HTERT RPE-1 (cell line): Measurements from ENCODE around the gene SLC41A1.
"Not testable (repeated sequence)": the region's sequence is repeated elsewhere in the genome, so short reads cannot be mapped to it uniquely, and the experiment has no call there.

Experiments
- in situ Hi-C: fragments of 300-500 bp; cut with MboI; formaldehyde crosslinking; loops from 4 replicates; pipeline ENCODE4 v1.14.3; 2020; ENCODE audit warnings: low sequenced_read_pairs

Gene SLC41A1

DNA sequence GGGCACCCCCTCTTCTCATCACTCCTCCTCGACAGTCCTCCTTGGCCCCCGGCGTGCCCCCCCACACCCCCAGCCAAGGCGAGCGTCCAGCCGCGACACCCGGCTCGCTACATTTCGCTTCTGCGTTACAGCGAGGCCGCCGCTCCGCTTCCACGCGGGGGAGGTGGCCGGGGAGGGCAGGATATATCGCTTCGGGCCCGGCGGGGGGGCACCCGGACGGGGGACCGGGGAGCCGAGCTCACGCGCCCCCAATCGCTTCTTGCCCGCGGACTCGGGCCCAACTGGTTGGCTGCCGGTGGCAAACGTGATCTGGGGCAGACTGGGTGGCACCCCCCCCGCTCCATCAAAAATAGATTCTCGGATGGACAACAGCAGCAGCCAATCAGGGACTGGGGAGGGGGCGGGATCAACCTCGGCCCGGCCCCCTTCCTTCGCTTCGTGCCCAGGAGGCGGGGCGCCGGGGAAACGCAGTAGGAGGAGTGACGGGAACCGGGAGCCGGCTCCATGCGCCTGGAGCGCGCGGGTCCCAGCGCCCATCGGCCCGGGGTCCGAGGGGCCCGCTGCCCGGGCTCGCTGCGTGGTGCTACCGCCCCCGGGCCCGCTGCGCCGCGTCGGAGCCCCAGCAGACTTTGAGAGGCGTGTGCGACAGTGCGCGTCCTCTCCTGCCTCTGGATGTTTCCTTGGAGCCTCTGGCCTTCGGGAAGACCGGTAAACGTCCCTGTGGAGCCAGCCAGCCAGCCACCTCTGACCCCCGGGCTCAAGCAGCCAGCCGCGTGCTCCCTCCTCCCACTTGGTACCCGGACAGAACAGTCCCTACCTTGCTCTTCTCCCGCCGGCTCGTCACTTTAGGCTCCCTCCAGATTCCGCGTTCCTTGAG is at the start of gene SLC41A1:
SLC41A1 (minus strand) TSS at position 321 of the 877 bp plus-strand sequence. CDS start 2,757 bp downstream, outside the sequence.
- in situ Hi-C loops: no loop called here

DNA sequence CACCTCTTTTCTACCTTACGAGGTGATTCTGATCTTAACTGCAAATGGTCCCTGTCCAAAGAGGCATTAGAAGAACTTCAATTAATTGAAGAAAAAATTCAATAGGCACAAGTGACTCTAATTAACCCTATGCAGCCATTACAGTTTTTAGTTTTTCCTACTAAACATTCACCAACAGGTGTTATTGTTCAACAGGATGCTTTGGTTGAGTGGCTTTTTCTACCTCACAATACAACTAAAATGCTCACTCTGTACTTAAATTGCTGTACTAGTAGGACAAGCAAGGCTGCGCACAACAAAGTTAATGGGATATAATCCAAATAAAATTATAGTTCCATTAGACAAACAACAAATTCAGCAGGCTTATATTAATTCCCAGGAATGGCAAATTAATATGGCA is 48.5 kb upstream of the SLC41A1 start:
- in situ Hi-C loops: no loop called here

DNA sequence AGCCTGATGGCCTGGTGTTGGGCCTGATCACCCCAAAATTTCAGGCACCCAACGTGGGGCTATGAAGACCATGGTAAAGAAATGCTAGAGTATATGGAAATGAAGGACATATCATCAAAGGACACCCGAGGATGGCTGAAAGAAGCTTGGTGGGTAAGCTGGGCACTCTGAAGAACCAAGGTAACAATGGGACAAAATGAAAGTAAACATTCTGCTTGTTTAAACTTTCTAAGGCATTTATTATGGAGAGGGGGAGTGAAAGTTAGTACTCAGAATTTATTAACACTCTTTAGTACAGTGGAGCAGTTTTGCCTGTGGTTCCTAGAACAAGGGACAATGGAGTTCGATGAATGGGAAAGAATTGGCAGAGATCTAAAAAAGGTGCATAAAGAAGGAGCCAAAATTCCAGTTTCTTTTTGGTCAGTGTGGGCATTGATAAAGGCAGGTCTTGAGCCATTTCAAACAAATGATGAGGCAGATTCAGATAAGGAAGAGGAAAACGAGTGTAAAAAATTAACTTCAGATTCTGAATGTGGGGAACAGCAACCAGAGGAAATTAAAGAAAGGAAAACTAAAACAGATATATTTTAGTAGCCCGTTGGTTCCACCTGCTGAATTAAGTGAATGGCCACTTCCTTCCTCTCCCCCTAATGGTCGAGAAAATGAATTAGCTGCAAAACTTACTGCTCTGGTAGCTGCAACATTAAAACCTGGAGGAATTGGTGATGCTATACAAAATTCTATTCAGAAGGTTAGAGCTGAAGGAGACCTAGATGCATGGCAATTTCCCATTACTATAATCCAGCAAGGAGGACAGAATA is 45.4 kb upstream of the SLC41A1 start:
- in situ Hi-C loops: no loop called here

DNA sequence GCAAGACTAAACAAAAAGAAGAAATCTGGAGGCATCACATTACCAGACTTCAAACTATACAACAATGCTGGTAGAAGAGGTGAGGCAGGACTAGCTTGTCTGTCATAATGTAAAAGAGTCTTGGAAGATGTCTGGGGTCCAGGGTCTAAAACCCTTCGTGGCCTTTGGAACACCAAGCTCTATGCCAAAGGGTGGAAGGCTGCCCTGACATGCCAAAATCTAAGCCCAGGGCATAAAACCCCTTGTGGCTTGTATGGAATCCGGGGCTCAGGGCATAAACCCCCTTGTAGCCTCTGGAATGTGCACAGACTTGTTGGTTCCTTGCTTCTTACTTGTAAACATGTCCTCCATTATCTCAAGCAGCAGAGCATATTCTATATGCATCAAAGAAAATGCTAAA is 44.5 kb upstream of the SLC41A1 start:
- in situ Hi-C loops: not testable (repeated sequence)

DNA sequence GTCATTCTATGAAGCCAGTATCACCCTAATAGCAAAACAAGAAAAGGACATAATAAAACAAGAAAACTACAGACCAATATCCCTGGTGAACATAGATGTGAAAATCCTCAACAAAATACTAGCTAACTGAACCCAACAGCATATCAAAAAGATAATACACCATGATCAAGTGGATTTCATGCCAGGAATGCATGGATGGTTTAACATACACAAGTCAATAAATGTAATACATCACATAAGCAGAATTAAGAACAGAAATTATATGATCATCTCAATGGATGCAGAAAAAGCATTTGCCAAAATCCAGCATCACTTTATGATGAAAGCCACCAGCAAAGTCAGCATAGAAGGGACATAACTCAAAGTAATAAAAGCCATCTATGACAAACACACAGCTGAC is 43.4 kb upstream of the SLC41A1 start:
- in situ Hi-C loops: no loop called here

DNA sequence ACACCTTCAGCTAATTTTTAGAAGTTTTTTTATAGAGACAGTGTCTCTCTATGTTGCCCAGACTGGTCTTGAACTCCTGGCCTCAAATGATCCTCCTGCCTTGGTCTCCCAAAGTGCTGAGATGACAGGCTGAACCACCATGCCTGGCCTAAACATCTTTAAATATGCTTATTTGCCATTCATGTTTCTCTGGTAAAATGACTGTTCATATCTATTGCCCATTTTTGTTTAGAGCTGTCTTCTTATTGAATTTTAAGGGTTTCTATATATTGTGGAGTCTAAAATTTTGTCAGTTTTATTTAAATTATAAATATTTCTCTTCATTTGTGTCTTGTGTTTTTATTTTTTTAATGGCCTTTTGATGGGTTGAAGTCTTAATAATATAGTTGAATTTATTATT is 40.0 kb upstream of the SLC41A1 start:
- in situ Hi-C loops: no loop called here

DNA sequence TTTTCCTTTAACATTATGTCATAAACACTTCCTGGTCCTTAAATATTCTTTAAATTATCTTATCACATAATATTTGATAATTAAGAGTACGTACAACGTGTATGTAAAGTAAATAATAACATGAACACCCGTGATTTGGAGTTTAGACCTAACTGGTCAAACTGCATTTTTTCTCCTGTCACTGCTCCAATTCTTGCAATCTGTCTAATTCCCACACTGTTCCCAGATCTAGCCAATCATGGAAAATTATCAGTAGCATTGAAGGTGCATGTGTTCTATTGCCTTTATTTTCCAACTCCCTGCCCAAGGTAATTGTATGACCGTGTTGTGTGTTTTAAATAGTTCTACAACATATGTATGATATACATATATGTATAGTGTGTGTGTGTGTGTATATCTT is 39.0 kb upstream of the SLC41A1 start:
- in situ Hi-C loops: no loop called here

DNA sequence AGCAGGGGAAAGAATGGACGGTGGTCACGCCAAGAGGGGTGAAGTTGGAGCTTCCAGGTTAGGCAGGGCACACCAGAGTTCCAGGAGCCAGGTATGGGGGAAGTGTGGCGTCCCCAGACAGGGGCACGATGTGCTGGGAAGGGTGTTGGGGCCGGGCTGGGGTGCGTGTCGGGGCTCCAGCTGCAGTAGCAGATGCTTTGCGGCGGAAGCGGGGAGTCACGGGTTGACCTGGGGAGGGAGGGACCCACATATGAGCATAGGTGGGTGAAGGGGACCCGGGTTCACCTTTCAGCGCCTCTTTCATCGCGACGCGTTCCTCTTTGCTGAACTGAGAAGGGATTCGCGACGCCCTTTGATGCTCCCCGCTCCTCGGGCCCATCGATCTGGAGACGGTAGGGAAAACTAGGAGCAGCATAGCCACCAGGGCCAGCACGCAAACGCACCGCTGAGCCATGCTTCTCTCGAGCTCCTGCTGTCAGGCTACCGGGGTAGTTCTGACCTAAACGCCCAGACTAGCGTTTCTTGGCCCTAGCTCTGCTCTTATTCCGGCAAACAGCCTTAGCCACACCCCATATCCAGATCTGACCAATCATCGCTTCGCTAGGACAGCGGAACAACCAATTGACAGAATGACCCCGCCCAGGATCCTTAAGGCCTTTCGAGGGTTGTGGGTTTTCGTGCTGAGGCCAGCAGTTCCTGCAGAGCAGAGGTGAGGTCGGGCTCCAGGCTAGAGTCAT is 36.8 kb upstream of the SLC41A1 start, which contains the start of gene PM20D1:
PM20D1 (minus strand) TSS at position 514 of the 737 bp plus-strand sequence; CDS start at position 454, 60 bp downstream.
- in situ Hi-C loops: no loop called here

DNA sequence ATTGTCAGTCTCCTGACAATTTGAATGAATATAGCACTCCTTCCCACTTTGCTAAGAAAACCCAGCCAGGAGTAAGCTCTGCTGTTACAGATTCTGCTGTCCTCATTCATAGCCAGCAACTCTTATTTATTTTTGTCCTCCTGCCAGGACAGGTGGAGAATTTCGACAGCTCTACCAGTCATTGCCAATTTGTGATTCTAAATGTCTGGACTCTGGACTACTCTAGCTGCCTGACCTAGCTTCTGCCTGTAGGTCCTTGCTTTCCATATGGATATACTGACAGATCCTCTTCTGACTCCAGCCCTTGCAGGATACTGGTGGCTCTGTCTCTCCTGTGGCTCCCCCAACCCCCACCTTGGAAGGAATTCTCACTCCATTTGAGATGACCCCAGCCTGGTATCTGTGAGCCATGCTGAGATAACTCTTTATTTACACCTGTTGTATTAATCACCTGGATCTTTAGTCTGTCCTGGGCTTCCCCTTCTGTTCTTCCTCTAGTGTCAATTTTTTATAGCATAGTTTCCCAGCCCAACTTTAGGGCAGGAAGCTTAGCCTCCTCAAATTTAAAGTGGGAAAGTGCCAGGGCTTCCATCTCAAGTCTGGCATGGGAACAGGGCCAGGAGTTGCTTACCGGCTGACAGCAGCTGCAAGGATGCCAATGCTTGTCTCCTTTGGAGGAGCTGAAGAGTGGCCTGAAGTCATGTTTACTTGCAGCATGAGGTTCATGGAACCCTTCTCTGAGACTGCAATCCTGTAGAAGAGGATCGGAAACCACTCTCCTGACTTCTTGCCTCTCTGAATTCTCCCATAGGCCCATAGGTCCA is 30.2 kb upstream of the SLC41A1 start:
- in situ Hi-C loops: no loop called here

DNA sequence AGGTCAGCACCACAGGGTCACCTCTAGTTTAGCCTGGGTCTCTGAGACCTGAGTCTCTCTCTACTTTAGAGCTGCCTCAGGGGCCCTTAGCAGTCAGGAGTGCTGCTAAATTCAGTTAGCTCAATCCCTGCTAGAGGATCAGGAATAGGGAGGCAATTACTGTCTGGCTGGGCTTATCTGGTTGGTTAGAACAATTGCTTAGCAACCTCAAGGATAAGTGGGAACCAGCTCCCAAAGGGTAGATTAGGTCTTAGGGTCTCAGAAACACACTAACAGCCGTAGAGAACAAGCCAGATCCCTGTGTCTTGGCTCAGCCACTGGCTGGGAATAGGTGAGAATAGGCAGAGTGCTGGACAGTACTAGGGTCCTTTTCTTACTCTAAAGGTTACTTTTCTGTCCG is 29.2 kb upstream of the SLC41A1 start:
- in situ Hi-C loops: no loop called here

DNA sequence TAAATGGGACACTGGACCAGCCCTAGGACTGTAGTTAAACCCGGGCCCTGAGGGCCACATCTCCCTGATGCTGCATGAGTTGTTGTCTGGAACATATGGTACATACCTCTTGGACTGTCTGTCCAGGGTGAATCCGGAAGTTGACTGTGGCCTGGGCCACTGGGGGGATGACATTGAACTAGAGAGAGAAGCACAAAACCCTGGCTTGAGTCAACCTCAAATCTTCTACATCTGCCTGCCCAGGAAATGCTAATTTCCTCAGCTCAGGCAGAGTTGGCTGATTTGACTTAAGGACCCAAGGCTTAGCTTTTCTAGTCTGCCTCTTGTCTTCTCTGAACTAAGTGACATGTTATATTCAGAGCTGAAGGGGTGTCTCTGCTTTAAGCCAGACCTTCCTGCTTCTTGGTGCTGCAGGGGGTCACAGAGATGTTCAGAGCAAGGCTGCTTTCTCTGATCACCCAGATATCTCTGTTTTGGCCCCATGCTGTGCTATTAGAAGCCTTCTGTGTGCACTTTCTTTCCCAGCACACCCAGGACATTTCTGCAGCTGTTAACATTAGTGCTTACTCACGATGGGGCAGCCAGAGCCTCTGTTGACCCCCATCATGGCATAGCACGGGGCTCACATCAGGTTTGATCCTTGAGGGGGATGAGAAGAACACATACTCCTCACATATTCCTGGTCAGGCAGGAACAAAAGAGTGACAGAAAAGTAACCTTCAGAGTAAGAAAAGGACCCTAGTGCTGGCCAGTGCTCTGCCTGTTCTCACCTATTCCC is 27.3 kb upstream of the SLC41A1 start:
- in situ Hi-C loops: no loop called here

DNA sequence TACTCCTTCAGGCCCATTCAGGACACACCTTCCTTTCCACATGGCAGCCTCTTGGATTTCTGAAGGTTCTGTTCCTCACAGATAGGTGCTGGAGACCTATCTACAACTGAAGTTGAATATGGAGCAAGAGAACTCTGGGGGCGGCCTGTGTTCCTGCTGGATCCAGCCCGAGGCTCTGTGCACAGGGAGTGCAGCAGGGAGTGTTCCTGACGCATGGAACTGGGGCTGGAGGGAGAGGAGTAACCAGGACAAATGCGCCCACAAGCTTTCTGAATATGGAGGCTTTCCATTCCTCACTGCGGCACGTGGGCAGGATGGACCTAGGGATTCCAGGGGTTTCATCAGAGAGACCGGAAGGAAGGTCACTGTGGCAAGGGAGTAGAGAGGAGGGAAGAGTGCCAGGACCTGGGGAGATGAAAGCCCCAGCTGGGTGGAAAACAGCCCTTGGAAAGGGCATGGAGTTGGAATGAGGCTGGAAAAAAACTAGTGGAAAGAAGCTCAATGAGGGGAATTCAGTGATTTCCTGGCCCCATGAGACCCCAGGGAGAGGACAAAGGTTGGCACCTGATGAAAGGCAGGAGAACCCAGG is 24.5 kb upstream of the SLC41A1 start:
- in situ Hi-C loops: no loop called here

DNA sequence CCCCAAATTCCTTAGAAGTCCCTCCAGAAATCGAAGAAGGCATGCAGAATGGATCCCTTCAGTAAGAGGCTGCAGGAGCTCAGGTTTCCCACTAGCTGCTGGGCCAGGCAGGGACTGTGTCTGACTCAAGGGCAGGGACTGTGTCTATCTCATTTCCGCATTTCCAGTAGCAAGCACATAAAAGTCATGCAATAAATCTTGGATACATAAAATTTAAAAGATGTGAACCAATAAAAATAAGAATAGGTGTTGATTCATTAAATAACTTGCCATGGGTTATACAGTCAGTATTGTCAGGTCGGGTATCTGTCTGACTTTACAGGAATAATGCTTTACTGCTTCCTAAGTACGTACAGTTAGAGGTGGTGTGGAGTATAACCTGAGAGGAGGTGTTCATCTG is 21.8 kb upstream of the SLC41A1 start:
- in situ Hi-C loops: no loop called here

DNA sequence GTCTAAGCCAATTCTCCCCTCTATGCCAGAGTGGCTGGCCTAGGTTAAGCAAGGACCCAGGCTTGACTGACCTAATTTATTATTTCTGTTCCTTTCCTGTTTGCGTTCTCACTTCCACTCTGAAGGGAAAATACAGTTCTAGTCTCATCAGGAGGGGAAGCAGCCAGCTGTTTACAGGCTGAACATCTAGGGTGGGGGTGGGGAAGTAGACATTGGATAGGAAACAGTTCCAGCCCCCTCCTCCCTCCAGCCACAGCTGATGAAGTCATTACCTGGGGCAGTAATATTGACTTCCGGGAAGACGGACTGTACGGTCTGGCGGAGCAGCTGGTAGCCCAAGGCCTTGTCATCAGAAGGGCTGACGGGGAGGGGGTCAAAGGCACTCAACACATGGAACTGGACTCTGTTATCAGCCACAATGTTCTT is 19.3 kb upstream of the SLC41A1 start:
- in situ Hi-C loops: no loop called here

DNA sequence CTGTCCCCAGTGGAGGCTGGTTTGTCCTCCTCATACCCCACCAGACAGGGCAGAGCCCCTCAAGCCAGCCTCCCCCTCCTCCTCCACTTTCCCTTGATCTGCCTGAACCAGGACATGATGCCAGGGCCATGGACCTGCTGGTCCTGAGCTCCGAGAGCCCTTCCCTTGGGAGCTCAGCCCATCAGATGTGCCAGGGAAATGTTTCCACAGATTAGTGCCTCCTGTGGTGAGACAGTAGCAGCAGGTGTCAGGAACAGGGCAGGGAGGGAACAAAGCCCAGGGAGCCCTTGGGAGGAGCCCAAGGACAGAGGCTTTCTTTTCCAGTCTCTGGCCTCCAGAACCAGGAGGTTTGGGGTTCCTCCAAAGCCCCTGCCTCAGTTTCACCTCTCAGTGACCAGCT is 14.6 kb upstream of the SLC41A1 start:
- in situ Hi-C loops: no loop called here

DNA sequence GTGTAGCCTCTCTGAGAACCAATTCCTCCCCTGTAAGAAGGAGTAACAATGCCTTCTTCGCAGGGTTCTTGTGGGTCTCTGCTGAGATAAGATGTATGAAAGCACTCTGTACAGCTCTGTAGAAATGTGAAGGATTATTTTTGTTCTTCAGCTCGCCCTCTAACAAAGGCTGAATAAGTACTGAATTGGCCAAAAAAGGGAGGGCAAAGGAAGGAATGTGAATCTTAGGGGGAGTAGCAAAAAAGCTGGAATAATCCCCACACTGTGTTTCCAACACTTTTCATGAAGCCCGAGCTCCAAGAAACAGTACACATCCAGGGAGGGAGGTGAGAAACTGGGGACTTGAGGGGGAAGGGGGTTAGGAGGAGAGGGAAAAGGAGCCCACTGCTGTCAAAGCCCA is 14.0 kb upstream of the SLC41A1 start:
- in situ Hi-C loops: no loop called here

DNA sequence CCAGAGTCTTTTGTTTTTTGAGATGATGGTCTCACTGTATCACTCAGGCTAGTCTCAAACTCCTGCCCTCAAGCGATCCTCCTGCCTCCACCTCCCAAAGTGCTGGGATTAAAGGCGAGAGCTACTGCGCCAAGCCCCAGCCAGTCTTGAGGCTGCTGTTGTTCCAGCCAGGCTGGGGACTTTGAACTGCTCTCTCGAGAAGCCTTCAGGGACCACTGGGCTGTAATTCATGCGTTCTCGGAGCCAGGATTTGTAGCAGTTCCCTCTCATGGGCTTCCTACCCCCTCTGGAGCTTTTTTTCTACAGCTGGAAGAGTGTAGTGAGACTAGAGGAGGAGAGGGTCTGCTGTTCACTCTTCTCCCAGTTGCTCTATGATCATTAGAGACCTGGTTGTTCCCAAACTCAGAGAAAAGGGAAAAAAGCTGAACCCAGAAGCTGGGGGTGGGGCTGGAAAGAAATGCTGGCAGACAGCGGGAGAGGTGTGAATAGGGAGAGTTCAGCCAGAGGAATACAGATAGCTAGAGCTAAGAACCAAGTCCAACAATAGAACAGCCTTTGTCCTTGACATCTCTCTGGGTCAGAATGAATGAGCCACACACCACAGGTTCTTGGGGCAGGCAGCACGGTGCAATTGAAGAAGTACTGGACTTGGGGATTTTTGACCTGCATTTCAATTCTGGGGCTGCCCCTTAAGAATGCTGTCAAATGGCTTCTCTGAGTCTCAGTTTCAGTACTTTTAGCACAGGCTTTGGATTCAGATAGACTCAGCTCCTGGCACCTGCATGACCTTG is 13.2 kb upstream of the SLC41A1 start:
- in situ Hi-C loops: no loop called here

DNA sequence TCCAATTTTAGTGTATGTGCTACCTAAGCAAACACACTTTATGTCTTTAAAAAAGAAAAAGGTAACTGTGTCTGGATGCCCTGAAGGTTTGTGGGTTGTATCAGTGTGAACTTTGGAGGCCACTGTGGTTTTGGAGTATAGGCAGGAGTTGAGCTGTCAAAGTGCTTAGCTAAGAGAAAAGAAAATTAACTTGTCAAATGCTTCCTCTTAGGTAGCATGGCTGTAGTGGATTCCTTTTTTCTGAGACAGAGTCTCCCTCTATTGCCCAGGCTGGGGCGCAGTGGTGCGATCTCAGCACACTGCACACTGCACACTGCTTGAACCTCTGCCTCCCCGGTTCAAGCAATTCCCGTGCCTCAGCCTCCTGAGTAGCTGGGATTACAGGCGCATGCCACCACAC is 11.2 kb upstream of the SLC41A1 start:
- in situ Hi-C loops: no loop called here
